Body of pancreas (tissue), 4 donors: ENCODE results near the gene SPOCK1. TPM values are rescaled to one million over a fixed set of nuclear protein-coding genes. Genes with fewer than 3 reads are reported as not detected.

Experiments used
- ATAC-seq: fragments of 150-250 bp; one replicate; pipeline ENCODE4 v1.9.1; 2016
- DNase-seq, 4 donors: peaks; one replicate each; pipeline ENCODE4 v3.0.0-alpha.2; 2019
- H3K27ac ChIP-seq, 4 donors: fragments of 200-600 bp; sonication (generic); 1 replicate in 3 of 4; 2 replicates in 1 of 4; pipeline versions ENCODE4 v1.5.1 to v1.6.1; 2016 to 2019; ENCODE audit warnings: mild to moderate bottlenecking in 1 of 4, mixed read lengths in 1 of 4, moderate library complexity in 1 of 4
- H3K27me3 ChIP-seq, 2 donors: fragments of 200-600 bp; sonication (generic); one replicate each; pipeline ENCODE4 v1.6.0; 2016; ENCODE audit warnings: mild to moderate bottlenecking in 1 of 2
- H3K36me3 ChIP-seq, 2 donors: fragments of 200-600 bp; sonication (generic); replicated peaks in 1 of 2; 2 replicates each; pipeline ENCODE4 v1.5.1; 2016; ENCODE audit warnings: low read depth in 2 of 2; ENCODE audit not compliant: insufficient read depth in 1 of 2
- H3K4me1 ChIP-seq: fragments of 200-600 bp; sonication (generic); one replicate; pipeline ENCODE4 v1.6.0; 2016
- H3K4me3 ChIP-seq, 2 donors: fragments of 200-600 bp; sonication (generic); 1 replicate in 1 of 2; 2 replicates in 1 of 2; pipeline ENCODE4 v1.5.1; 2016 to 2019
- H3K9me3 ChIP-seq, 3 donors: fragments of 200-600 bp; sonication (generic); 1 replicate in 2 of 3; 2 replicates in 1 of 3; pipeline ENCODE4 v1.5.1; 2016
- CTCF ChIP-seq, 7 experiments: fragments of 450-650 bp in 4 of 7; fragments of 200-600 bp in 3 of 7; sonication (generic) in 3 of 7; IDR thresholded peaks; one replicate each; pipeline ENCODE4 v1.5.1; 2016 to 2019; ENCODE audit warnings: antibody characterized with exemption in 7 of 7
- POLR2A ChIP-seq, 3 donors: fragments of 450-650 bp; IDR thresholded peaks; one replicate each; pipeline ENCODE4 v1.6.1; 2016; ENCODE audit warnings: antibody characterized with exemption in 3 of 3, mild to moderate bottlenecking in 2 of 3
- WGBS, 2 donors: methylation state at CpG; one replicate each; pipeline ENCODE4 v1.1.5; 2017; 5-methylcytosine and 5-hydroxymethylcytosine counted together
- intact Hi-C: fragments of 100-400 bp; cut with DNase I; formaldehyde crosslinking; loops from one replicate; pipeline ENCODE4 v1.15.1; 2023
- total RNA-seq, 2 donors: library from RNA; depleted of rRNA; stranded (reverse); fragments of >200 nt; gene quantifications; one replicate each; pipeline ENCODE4 v1.1.0, GENCODE V29; 2016

SPOCK1 gene
- total RNA-seq, 2 donors from 2014 or later, result 22.4 to 30.6 TPM

- intact Hi-C loops, result no loop called here
- ATAC-seq, result no peak
Observed at GRCh38 chr5:137152616-137153015, 346.5 kb downstream of the SPOCK1 start.

GRCh38 chr5:137148655-137149054 lies 350.5 kb downstream of the SPOCK1 start:
- TF ChIP-seq POLR2A (IDR thresholded peaks at IDR 0.05) (no peak), CTCF (IDR thresholded peaks at IDR 0.05) (no peak)
- 58 to 85% methylated on average over 2 of the region's 2 CpGs for WGBS, 2 donors
- no peak for DNase-seq
- no peak for ATAC-seq
- Histone ChIP-seq H3K4me1 (no peaks in the 10 kb centered on the region), H3K4me3 (no peak overlapping the region), H3K36me3 (no peaks in the 10 kb centered on the region), H3K27me3 (no peaks in the 10 kb centered on the region), H3K9me3 (no peaks in the 10 kb centered on the region), H3K27ac (no peak overlapping the region)
- intact Hi-C loops, result no loop called here

More at GRCh38 chr5:137152616-137153015, 346.5 kb downstream of the SPOCK1 start:
- no peaks in the 10 kb centered on the region for H3K27me3 ChIP-seq
- no peak for DNase-seq
- TF ChIP-seq CTCF (IDR thresholded peaks at IDR 0.05) (no peak), POLR2A (IDR thresholded peaks at IDR 0.05) (no peak)
- no peak overlapping the region for H3K27ac ChIP-seq
- H3K36me3 ChIP-seq, result no peaks in the 10 kb centered on the region
- H3K9me3 ChIP-seq, result no peaks in the 10 kb centered on the region
- 66 to 71% methylated on average over 3 of the region's 3 CpGs for WGBS, 2 donors
- no peaks in the 10 kb centered on the region for H3K4me1 ChIP-seq
- no peak overlapping the region for H3K4me3 ChIP-seq

GRCh38 chr5:137148159-137148558 lies 351.0 kb downstream of the SPOCK1 start:
- Histone ChIP-seq H3K36me3 (no peaks in the 10 kb centered on the region), H3K4me1 (no peaks in the 10 kb centered on the region), H3K9me3 (no peaks in the 10 kb centered on the region), H3K4me3 (no peak overlapping the region), H3K27me3 (no peaks in the 10 kb centered on the region), H3K27ac (no peak overlapping the region)
- TF ChIP-seq CTCF (IDR thresholded peaks at IDR 0.05) (no peak), POLR2A (IDR thresholded peaks at IDR 0.05) (no peak)
- no peak for ATAC-seq
- intact Hi-C loops, result no loop called here
- no peak for DNase-seq
- 75 to 76% methylated on average over 1 of the region's 1 CpG for WGBS, 2 donors

- H3K4me3 ChIP-seq, result no peak overlapping the region
- 90% methylated on average over 5 of the region's 5 CpGs for WGBS, 2 donors
- intact Hi-C loops, result no loop called here
- TF ChIP-seq POLR2A (IDR thresholded peaks at IDR 0.05) (no peak), CTCF (IDR thresholded peaks at IDR 0.05) (no peak)
- DNase-seq (no peak), ATAC-seq (no peak)
- H3K27ac ChIP-seq, result no peak overlapping the region
- H3K4me1 ChIP-seq, result no peaks in the 10 kb centered on the region
- no peaks in the 10 kb centered on the region for H3K9me3 ChIP-seq
- H3K36me3 ChIP-seq, result no peaks in the 10 kb centered on the region
- no peaks in the 10 kb centered on the region for H3K27me3 ChIP-seq
Observed at GRCh38 chr5:137147346-137147745, 351.8 kb downstream of the SPOCK1 start.

GRCh38 chr5:137146402-137146890 lies 352.7 kb downstream of the SPOCK1 start:
- intact Hi-C loops, result no loop called here
- no peaks in the 10 kb centered on the region for H3K9me3 ChIP-seq
- peaks cover 2% of the 10 kb centered on the region for H3K4me1 ChIP-seq
- no peak for TF ChIP-seq POLR2A (IDR thresholded peaks at IDR 0.05)
- TF ChIP-seq CTCF (IDR thresholded peaks at IDR 0.05), result no peak
- no peaks in the 10 kb centered on the region for H3K27me3 ChIP-seq
- 65 to 77% methylated on average over 8 of the region's 8 CpGs for WGBS, 2 donors
- H3K27ac ChIP-seq, result no peak overlapping the region
- ATAC-seq (no peak), DNase-seq (peak in 1 of 4 donors; percentile 22)
- no peaks in the 10 kb centered on the region for H3K36me3 ChIP-seq
- H3K4me3 ChIP-seq, result no peak overlapping the region
